ENCODE data around the gene BAX.

DNA sequence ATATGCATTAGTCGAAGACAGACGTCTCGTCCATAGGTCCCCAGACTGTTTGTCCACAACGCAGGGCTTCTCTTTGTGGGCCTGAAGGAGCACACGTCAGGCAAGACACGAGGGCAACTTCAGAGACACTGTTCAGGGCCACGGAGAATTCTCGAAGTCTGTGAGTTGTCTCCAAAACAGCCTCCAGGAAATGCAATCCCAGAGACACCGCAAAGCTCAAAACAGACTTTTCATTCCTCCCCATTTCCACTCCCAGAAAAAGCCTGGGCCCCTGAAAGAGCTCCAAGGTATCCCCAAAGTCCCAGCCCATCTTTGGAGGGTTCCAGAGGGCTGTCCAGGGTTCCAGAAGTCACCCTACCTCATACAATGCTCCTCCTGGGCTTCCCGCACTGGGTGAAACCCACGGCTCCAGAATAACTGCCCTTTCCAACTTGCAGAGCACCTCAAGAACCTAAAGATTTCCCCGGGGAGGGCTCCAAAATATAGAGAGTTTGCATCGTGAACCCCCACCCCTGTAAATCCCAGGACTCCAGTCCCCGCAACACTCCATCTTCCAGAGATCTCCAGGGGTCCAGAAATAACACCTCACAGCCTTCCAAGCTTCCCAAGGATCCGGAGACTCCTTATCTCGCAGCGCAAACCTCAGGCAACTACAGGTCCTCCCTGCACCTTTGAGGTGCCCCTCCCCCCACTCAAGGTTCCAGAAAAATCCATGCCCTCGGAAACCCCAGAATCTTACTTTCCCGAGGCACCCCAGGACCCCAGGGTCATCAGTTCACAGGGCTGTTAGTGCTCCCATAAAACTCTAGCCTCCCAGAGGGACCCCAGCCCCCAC, 9.7 kb downstream of the BAX start:
- TF ChIP-seq, protein P1, sequence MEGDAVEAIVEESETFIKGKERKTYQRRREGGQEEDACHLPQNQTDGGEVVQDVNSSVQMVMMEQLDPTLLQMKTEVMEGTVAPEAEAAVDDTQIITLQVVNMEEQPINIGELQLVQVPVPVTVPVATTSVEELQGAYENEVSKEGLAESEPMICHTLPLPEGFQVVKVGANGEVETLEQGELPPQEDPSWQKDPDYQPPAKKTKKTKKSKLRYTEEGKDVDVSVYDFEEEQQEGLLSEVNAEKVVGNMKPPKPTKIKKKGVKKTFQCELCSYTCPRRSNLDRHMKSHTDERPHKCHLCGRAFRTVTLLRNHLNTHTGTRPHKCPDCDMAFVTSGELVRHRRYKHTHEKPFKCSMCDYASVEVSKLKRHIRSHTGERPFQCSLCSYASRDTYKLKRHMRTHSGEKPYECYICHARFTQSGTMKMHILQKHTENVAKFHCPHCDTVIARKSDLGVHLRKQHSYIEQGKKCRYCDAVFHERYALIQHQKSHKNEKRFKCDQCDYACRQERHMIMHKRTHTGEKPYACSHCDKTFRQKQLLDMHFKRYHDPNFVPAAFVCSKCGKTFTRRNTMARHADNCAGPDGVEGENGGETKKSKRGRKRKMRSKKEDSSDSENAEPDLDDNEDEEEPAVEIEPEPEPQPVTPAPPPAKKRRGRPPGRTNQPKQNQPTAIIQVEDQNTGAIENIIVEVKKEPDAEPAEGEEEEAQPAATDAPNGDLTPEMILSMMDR (IDR thresholded peaks at IDR 0.05): no peak
- TF ChIP-seq EZH2 (IDR thresholded peaks at IDR 0.05; ENCODE audit: borderline replicate concordance, insufficient read depth, low read depth, low read length, poor library complexity, severe bottlenecking): no peak
